Naive thymus-derived CD4-positive, alpha-beta T cell (primary cell): Measurements from ENCODE around the gene ATG7. TPM values are rescaled to one million over a fixed set of nuclear protein-coding genes. Genes with fewer than 3 reads are reported as not detected.

Experiments used
- ATAC-seq: fragments of 150-1000 bp; cut with Tn5 transposase; 2 replicates; pipeline ENCODE4 v1.10.0; 2021; ENCODE audit warnings: mild to moderate bottlenecking, moderate library complexity
- CTCF ChIA-PET: fragments of 350-600 bp; sonication (Branson Sonifier 250); formaldehyde crosslinking; loops from one replicate; lab custom pipeline; 2021; ENCODE audit warnings: antibody characterized with exemption; lab: Charles Lee
- POLR2A ChIA-PET: fragments of 350-600 bp; sonication (Branson Sonifier 250); formaldehyde crosslinking; loops from one replicate; lab custom pipeline; 2021; ENCODE audit warnings: antibody characterized with exemption, inconsistent platforms; lab: Charles Lee
- DNase-seq, 9 donors: peaks; one replicate each; pipeline versions ENCODE4 v3.0.0 to v3.0.0-alpha.2; 2020 to 2022; ENCODE audit warnings: mixed read lengths in 1 of 9
- H3K27ac ChIP-seq: one replicate; pipeline ENCODE4 v1.7.0; 2013; ENCODE audit warnings: mild to moderate bottlenecking, low read depth, low read length, moderate library complexity
- H3K27me3 ChIP-seq, 2 donors: one replicate each; pipeline ENCODE4 v1.7.0; 2013; ENCODE audit warnings: low read length in 2 of 2, mild to moderate bottlenecking in 2 of 2, moderate library complexity in 2 of 2; ENCODE audit not compliant: control insufficient read depth in 2 of 2, insufficient read depth in 2 of 2
- H3K36me3 ChIP-seq, 3 experiments: 1 replicate in 2 of 3; 2 replicates in 1 of 3; pipeline ENCODE4 v1.7.0; 2013; ENCODE audit warnings: low read length in 3 of 3, mild to moderate bottlenecking in 3 of 3, moderate library complexity in 1 of 3; ENCODE audit not compliant: insufficient read depth in 3 of 3, control insufficient read depth in 2 of 3
- H3K4me1 ChIP-seq, 2 donors: one replicate each; pipeline ENCODE4 v1.7.0; 2013; ENCODE audit warnings: low read length in 2 of 2, mild to moderate bottlenecking in 2 of 2, moderate library complexity in 1 of 2; ENCODE audit not compliant: control insufficient read depth in 2 of 2, insufficient read depth in 2 of 2
- H3K4me3 ChIP-seq: 2 replicates; pipeline ENCODE4 v1.7.0; 2013; ENCODE audit warnings: mild to moderate bottlenecking, low read length
- H3K9me3 ChIP-seq, 3 experiments: 1 replicate in 2 of 3; 2 replicates in 1 of 3; pipeline ENCODE4 v1.7.0; 2013; ENCODE audit warnings: low read length in 3 of 3; ENCODE audit not compliant: control insufficient read depth in 2 of 3
- H3K27ac Mint-ChIP-seq, 9 donors: one replicate each; pipeline ENCODE4 v1.8.0; 2020 to 2022; ENCODE audit warnings: mixed read lengths in 9 of 9, mild to moderate bottlenecking in 8 of 9, moderate library complexity in 5 of 9, inconsistent platforms in 2 of 9
- H3K27me3 Mint-ChIP-seq, 5 donors: one replicate each; pipeline ENCODE4 v1.8.0; 2021 to 2022; ENCODE audit warnings: mixed read lengths in 5 of 5, mild to moderate bottlenecking in 1 of 5
- H3K36me3 Mint-ChIP-seq, 5 donors: one replicate each; pipeline ENCODE4 v1.8.0; 2020 to 2022; ENCODE audit warnings: mixed read lengths in 5 of 5, mild to moderate bottlenecking in 3 of 5, inconsistent platforms in 1 of 5
- H3K4me1 Mint-ChIP-seq, 7 donors: one replicate each; pipeline ENCODE4 v1.8.0; 2020 to 2022; ENCODE audit warnings: mixed read lengths in 7 of 7, mild to moderate bottlenecking in 3 of 7, inconsistent platforms in 1 of 7
- H3K4me3 Mint-ChIP-seq, 10 donors: one replicate each; pipeline ENCODE4 v1.8.0; 2020 to 2022; ENCODE audit warnings: mild to moderate bottlenecking in 10 of 10, mixed read lengths in 10 of 10, moderate library complexity in 6 of 10, inconsistent platforms in 2 of 10
- H3K9me3 Mint-ChIP-seq, 11 donors: one replicate each; pipeline ENCODE4 v1.8.0; 2020 to 2022; ENCODE audit warnings: mixed read lengths in 11 of 11, mild to moderate bottlenecking in 4 of 11, inconsistent platforms in 1 of 11, moderate library complexity in 1 of 11
- intact Hi-C, 2 donors: fragments of 100-400 bp; cut with micrococcal nuclease; formaldehyde crosslinking; loops; one replicate each; pipeline ENCODE4 v1.15.1; 2023
- polyA plus RNA-seq, 2 donors: library from polyadenylated mRNA; unstranded; fragments of 300-500 nt; fragmentation: Illumina TruSeq; gene quantifications; one replicate each; pipeline ENCODE4 v1.2.3, GENCODE V29; 2021
- total RNA-seq, 6 experiments: library from RNA in 5 of 6; stranded (reverse) in 5 of 6; gene quantifications; 1 replicate in 5 of 6; 2 replicates in 1 of 6; pipeline ENCODE4 v1.2.3 and lab custom pipeline; 2021 to 2026

ATG7 gene
- total and polyA plus RNA-seq, 7 experiments from 2014 or later, result 12.0 to 80.3 (median 33.6) TPM

DNA sequence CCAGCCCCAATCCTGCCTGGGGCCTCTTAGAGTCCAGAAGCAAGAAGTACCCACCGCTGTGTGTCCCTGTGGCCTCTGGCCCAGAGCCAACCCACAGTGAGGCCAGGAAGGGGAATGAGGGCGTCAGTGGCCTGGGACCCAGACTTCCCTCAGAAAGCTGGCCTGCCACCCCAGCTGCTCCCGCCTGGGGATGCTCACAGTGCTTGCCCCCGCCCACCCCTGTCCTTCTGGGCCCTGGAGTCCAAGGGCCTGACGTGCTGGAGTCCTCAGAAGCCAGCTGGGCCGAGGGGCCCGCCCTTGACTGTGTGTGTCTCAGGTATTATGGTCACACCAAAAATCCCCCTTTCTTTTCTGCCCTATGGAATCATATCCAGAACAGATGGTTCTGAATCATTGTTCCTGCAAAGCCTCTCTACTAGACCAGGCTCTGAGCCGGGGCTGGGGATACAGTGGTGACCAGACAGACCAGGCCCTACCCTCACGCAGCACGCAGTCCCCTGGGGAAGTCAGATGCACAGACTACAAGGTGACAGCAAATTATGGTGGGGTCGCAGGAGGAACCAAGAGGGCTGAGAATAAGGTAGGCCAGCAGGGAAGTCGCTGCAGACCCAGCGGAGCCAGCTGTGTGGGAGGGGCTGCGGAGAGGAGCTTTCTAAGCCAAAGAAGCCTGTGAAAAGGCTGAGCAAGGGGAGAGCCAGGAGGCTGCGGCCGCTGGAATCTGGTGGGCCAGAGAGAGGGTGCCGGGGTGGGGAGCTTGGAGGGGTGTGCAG lies 272.4 kb downstream of the ATG7 start:
- CTCF ChIA-PET, result no interaction called here
- Mint-ChIP-seq H3K27ac (peak overlapping the region in 2 of 9 donors; percentile 12 to 41), H3K4me3 (no peak overlapping the region), H3K4me1 (peaks cover 0 to 8% (median 0%) of the 10 kb centered on the region in 7 donors), H3K9me3 (peaks cover 0 to 10% (median 0%) of the 10 kb centered on the region in 11 donors), H3K27me3 (no peaks in the 10 kb centered on the region), H3K36me3 (peaks cover 0 to 21% (median 6%) of the 10 kb centered on the region in 5 donors)
- ATAC-seq (peak; percentile 44), DNase-seq (no peak)
- H3K27ac ChIP-seq, result no peak overlapping the region
- H3K9me3 ChIP-seq, result no peaks in the 10 kb centered on the region
- no peaks in the 10 kb centered on the region for H3K36me3 ChIP-seq
- no peak overlapping the region for H3K4me3 ChIP-seq
- intact Hi-C loops, result no loop called here
- H3K27me3 ChIP-seq, result no peaks in the 10 kb centered on the region
- POLR2A ChIA-PET, result no interaction called here
- no peaks in the 10 kb centered on the region for H3K4me1 ChIP-seq

DNA sequence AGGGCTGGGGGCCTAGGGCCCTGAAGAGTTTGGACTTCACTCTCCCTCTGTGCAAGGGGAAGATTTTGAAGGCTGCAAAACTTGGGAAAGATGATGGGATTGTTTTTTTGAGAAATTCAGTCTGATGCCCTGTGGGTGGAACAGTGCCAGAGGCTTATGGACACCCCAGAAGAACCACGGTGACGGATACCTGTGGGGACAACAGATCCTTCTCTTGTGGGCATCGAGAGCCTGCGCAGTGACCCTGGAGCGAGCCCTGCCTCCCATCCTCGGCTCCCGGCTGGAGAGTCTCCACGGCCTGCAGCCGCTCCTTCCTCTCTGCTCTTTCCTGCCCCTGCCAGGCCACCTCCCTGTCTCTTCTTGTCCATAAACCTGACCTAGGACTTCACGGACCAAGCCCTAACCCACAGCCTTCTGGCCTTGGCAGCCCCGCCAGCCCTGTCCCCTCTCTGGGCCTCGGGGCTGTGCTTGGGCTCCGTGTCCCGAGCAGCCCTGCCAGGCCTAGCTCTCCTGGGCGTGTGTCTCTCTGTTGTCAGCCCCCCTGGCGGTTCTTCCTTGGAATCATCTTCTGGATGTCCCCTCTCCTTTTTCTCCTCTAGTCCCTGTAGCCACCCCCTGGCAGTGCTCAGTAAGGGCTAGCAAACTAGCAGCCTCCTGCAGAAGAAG lies 273.1 kb downstream of the ATG7 start:
- H3K27me3 Mint-ChIP-seq, result no peaks in the 10 kb centered on the region
- no peak for DNase-seq
- no peaks in the 10 kb centered on the region for H3K4me1 ChIP-seq
- H3K9me3 Mint-ChIP-seq, result peaks cover 0 to 14% (median 0%) of the 10 kb centered on the region in 11 donors
- peaks cover 0 to 21% (median 13%) of the 10 kb centered on the region in 5 donors for H3K36me3 Mint-ChIP-seq
- no peak overlapping the region for H3K4me3 Mint-ChIP-seq
- H3K4me1 Mint-ChIP-seq, result peaks cover 0 to 8% (median 1%) of the 10 kb centered on the region in 7 donors
- no peaks in the 10 kb centered on the region for H3K36me3 ChIP-seq
- ChIA-PET POLR2A (no interaction called here), CTCF (no interaction called here)
- H3K4me3 ChIP-seq, result no peak overlapping the region
- no peaks in the 10 kb centered on the region for H3K9me3 ChIP-seq
- no peak overlapping the region for H3K27ac ChIP-seq
- ATAC-seq, result no peak
- no peak overlapping the region for H3K27ac Mint-ChIP-seq
- intact Hi-C loops, result no loop called here
- H3K27me3 ChIP-seq, result no peaks in the 10 kb centered on the region

DNA sequence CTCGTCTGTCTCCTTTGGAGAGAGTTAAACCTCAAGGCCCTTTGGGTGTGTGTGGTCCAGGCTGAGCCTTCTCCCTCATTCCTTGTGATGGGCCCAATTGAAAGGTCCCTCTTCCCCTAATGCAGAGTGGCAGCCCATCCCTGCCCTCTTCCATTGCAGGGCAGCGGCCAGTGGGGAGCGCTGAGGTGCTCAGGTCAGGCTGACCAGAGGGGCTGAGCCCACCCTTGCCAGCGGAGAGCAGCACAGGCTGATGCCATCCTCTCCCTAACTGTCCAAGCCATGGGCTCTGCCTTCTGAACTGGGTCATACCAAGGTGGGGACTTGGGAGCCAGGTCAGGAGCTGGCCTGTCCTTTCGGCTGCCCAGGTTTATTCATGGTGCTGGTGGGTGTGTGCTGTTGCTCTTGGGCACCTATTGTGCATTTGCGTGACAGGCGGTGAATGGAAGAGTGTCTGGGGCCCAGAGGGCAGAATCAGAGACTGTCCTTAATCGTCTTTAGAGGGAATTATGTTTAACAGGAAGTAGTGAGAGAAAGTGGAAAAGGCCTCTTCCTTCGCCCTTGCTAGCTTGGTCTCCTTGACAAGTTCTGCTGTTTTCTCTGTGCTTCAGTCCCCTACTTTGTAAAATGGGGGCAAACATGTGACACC lies 274.6 kb downstream of the ATG7 start:
- H3K9me3 ChIP-seq, result no peaks in the 10 kb centered on the region
- H3K4me1 ChIP-seq, result no peaks in the 10 kb centered on the region
- Mint-ChIP-seq H3K4me3 (no peak overlapping the region), H3K9me3 (peaks cover 0 to 23% (median 0%) of the 10 kb centered on the region in 11 donors), H3K36me3 (peaks cover 0 to 23% (median 10%) of the 10 kb centered on the region in 5 donors), H3K27ac (peak overlapping the region in 5 of 9 donors; percentile 13 to 81 (median 61)), H3K27me3 (no peaks in the 10 kb centered on the region), H3K4me1 (peaks cover 0 to 12% (median 9%) of the 10 kb centered on the region in 7 donors)
- no peaks in the 10 kb centered on the region for H3K27me3 ChIP-seq
- ChIA-PET POLR2A (no interaction called here), CTCF (interaction anchor here (0.6 kb wide), 1 partner anchor 128 kb away, joined by 3 read pairs; no protein-coding TSS in a partner anchor)
- DNase-seq (no peak), ATAC-seq (no peak)
- H3K27ac ChIP-seq, result no peak overlapping the region
- no peaks in the 10 kb centered on the region for H3K36me3 ChIP-seq
- intact Hi-C loops, result no loop called here
- H3K4me3 ChIP-seq, result no peak overlapping the region

DNA sequence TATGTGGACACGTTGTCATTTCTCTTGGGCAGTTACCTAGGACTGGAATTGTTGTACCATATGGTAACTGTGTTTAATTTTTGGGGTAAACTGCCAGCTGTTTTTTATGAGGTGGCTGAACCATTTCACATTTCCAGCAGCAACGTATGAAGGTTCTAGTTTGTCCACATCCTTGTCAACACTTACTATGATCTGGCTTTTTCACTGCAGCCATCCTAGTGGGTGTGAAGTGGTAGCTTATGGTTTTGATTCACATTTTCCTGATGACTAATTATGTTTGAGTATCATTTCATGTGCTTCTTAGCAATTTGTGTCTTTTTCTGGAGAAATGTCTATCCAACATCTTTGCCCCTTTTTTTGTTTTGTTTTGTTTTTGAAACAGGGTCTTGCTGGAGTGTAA lies 275.3 kb downstream of the ATG7 start:
- peak overlapping the region in 1 of 9 donors; percentile 13 for H3K27ac Mint-ChIP-seq
- H3K27me3 Mint-ChIP-seq, result no peaks in the 10 kb centered on the region
- no peaks in the 10 kb centered on the region for H3K9me3 ChIP-seq
- no peaks in the 10 kb centered on the region for H3K27me3 ChIP-seq
- H3K36me3 ChIP-seq, result no peaks in the 10 kb centered on the region
- no peak overlapping the region for H3K4me3 ChIP-seq
- DNase-seq, result no peak
- intact Hi-C loops, result no loop called here
- no peak overlapping the region for H3K4me3 Mint-ChIP-seq
- no peak for ATAC-seq
- peaks cover 0 to 29% (median 0%) of the 10 kb centered on the region in 11 donors for H3K9me3 Mint-ChIP-seq
- ChIA-PET CTCF (no interaction called here), POLR2A (no interaction called here)
- peaks cover 0 to 29% (median 16%) of the 10 kb centered on the region in 5 donors for H3K36me3 Mint-ChIP-seq
- peaks cover 3 to 14% (median 10%) of the 10 kb centered on the region in 7 donors for H3K4me1 Mint-ChIP-seq
- H3K4me1 ChIP-seq, result no peaks in the 10 kb centered on the region
- no peak overlapping the region for H3K27ac ChIP-seq

DNA sequence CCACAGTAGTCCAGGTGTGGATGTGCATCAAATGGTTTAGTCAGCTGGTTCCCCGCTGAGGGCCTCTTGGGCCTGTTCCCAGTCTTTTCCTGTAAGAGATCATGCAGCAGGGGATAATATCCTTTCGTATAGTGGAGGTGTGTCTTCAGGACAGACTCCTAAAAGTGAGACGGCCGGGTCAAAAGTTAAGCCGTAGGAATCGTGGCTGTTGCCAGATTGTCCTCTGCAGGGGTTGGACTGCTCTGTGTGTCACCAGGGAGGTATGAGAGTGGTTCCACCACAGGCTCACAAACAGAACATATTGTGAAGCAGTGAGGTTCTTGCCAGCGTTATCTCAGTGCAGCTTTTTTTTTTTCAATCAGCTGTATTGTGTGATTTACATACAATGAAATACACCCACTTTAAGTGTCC lies 276.5 kb downstream of the ATG7 start:
- POLR2A ChIA-PET, result no interaction called here
- ATAC-seq (no peak), DNase-seq (no peak)
- intact Hi-C loops, result no loop called here
- peaks cover 3 to 14% (median 10%) of the 10 kb centered on the region in 7 donors for H3K4me1 Mint-ChIP-seq
- H3K36me3 Mint-ChIP-seq, result peaks cover 0 to 40% (median 24%) of the 10 kb centered on the region in 5 donors
- no peak overlapping the region for H3K4me3 Mint-ChIP-seq
- peak overlapping the region in 4 of 9 donors; percentile 1 to 64 (median 14) for H3K27ac Mint-ChIP-seq
- no peaks in the 10 kb centered on the region for H3K4me1 ChIP-seq
- H3K4me3 ChIP-seq, result no peak overlapping the region
- peaks cover 0 to 33% (median 0%) of the 10 kb centered on the region in 11 donors for H3K9me3 Mint-ChIP-seq
- H3K27ac ChIP-seq, result no peak overlapping the region
- H3K27me3 ChIP-seq, result no peaks in the 10 kb centered on the region
- H3K9me3 ChIP-seq, result no peaks in the 10 kb centered on the region
- H3K36me3 ChIP-seq, result peaks cover 0 to 9% (median 0%) of the 10 kb centered on the region in 3 experiments
- no peaks in the 10 kb centered on the region for H3K27me3 Mint-ChIP-seq
- CTCF ChIA-PET, result no interaction called here

DNA sequence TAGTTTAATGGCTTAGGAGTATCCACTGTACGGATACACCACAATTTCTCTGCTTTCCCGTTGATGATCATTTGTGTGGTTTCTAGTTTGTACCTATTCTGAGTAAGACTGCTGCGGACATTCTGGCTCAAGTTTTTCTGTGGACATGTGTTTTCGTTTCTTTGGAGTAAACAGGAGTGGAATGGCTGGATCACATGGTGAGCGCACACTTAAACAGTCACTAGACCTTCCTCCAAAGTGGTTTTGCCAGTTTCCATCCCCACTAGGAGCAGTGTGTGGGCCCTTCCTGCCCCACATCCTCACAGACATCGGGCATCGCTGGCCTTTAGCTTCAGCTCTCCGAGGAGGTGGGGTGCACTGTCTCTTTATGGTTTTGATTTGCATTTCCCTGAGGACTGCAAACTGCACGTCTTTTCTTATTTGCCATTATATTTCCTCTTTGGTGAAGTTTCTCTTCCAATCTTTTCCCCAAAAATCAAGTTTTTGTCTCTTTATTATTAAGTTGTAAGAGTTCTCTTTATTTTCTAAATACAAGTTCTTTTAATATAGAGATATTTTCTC lies 277.5 kb downstream of the ATG7 start:
- H3K27ac Mint-ChIP-seq, result peak overlapping the region in 4 of 9 donors; percentile 11 to 63 (median 20)
- ChIA-PET CTCF (no interaction called here), POLR2A (no interaction called here)
- peaks cover 3 to 14% (median 10%) of the 10 kb centered on the region in 7 donors for H3K4me1 Mint-ChIP-seq
- no peak for ATAC-seq
- H3K36me3 ChIP-seq, result peaks cover 0 to 19% (median 0%) of the 10 kb centered on the region in 3 experiments
- H3K4me3 Mint-ChIP-seq, result no peak overlapping the region
- no peak overlapping the region for H3K27ac ChIP-seq
- no peak for DNase-seq
- H3K9me3 ChIP-seq, result no peaks in the 10 kb centered on the region
- no peaks in the 10 kb centered on the region for H3K27me3 Mint-ChIP-seq
- H3K4me3 ChIP-seq, result no peak overlapping the region
- H3K36me3 Mint-ChIP-seq, result peaks cover 0 to 40% (median 24%) of the 10 kb centered on the region in 5 donors
- intact Hi-C loops, result no loop called here
- H3K27me3 ChIP-seq, result no peaks in the 10 kb centered on the region
- peaks cover 0 to 33% (median 0%) of the 10 kb centered on the region in 11 donors for H3K9me3 Mint-ChIP-seq
- no peaks in the 10 kb centered on the region for H3K4me1 ChIP-seq
